LNCAP (cell line): ENCODE results near the gene NFIB.

Experiments
- CTCF ChIP-seq: fragments of 450-650 bp; IDR thresholded peaks from 2 replicates; pipeline ENCODE4 v1.5.1; 2017; ENCODE audit warnings: mild to moderate bottlenecking

The NFIB gene

GRCh38 chr9:14158136-14158813 lies 155.7 kb downstream of the NFIB start:
- no peak for TF ChIP-seq CTCF

- TF ChIP-seq CTCF = no peak
Observed at GRCh38 chr9:14157191-14157590, 156.8 kb downstream of the NFIB start.

GRCh38 chr9:14156046-14156445 lies 157.9 kb downstream of the NFIB start:
- TF ChIP-seq CTCF = no peak

GRCh38 chr9:14155237-14155636 lies 158.7 kb downstream of the NFIB start:
- TF ChIP-seq CTCF = no peak

- no peak for TF ChIP-seq CTCF
Observed at GRCh38 chr9:14153310-14153720, 160.6 kb downstream of the NFIB start.

GRCh38 chr9:14151451-14151850 lies 162.5 kb downstream of the NFIB start:
- no peak for TF ChIP-seq CTCF

GRCh38 chr9:14148501-14149103 lies 165.3 kb downstream of the NFIB start:
- TF ChIP-seq CTCF = no peak
